ENCODE data around the gene SH3RF3. TPM values are rescaled to one million over a fixed set of nuclear protein-coding genes. Genes with fewer than 3 reads are reported as not detected.

The SH3RF3 gene
- total RNA-seq, 1 donor from 2014 or later = 0.28 TPM

DNA sequence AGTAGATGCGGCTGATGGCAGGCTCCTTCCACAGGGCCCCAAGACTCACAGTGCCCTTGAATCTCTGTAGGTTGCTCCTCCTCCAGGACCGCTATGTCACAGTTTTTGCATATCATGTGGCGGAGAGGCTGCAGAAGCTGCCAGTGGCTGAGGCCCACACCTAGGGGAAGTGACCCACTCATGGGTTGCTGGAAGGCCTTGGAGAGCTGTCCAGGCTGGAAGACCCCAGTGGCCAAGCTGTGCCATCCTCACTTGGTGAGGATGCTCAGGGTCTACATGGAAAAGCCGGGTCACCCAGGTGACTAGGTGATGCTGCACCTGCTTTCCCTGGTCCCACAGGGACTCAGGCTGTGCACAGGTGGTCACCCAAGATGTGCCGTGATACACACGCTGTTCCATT is 394.1 kb downstream of the SH3RF3 start:
- Mint-ChIP-seq H3K36me3 (peaks cover 1% of the 10 kb centered on the region), H3K27ac (no peak overlapping the region), H3K4me3 (no peak overlapping the region), H3K27me3 (ENCODE audit: insufficient read depth, low read depth) (peaks cover 4% of the 10 kb centered on the region), H3K9me3 (peaks cover 2% of the 10 kb centered on the region), H3K4me1 (peaks cover 17% of the 10 kb centered on the region)
- no peak overlapping the region for H3K4me3 ChIP-seq
- H4K20me1 ChIP-seq (ENCODE audit: low read depth) = no peaks in the 10 kb centered on the region
- DNase-seq (ENCODE audit: low spot score) = no peak
- no peaks in the 10 kb centered on the region for H3K9me3 ChIP-seq (ENCODE audit: low read depth)
- H3K27ac ChIP-seq = no peak overlapping the region
- H3K27me3 ChIP-seq = no peaks in the 10 kb centered on the region
- no peak overlapping the region for H2AFZ ChIP-seq (replicated peaks)
- H3F3A ChIP-seq (ENCODE audit: low read depth) = no peaks in the 10 kb centered on the region
- no peak overlapping the region for H3K4me2 ChIP-seq
- H3K36me3 ChIP-seq = no peaks in the 10 kb centered on the region
- H3K79me2 ChIP-seq (ENCODE audit: low read depth) = no peaks in the 10 kb centered on the region
- no peak for TF ChIP-seq CTCF (IDR thresholded peaks at IDR 0.05)
- no peak for TF ChIP-seq EZH2phosphoT487 (IDR thresholded peaks at IDR 0.05)
- TF ChIP-seq EZH2 (IDR thresholded peaks at IDR 0.05) = no peak
- no peak overlapping the region for H3K9ac ChIP-seq
- peaks cover 13% of the 10 kb centered on the region for H3K4me1 ChIP-seq

DNA sequence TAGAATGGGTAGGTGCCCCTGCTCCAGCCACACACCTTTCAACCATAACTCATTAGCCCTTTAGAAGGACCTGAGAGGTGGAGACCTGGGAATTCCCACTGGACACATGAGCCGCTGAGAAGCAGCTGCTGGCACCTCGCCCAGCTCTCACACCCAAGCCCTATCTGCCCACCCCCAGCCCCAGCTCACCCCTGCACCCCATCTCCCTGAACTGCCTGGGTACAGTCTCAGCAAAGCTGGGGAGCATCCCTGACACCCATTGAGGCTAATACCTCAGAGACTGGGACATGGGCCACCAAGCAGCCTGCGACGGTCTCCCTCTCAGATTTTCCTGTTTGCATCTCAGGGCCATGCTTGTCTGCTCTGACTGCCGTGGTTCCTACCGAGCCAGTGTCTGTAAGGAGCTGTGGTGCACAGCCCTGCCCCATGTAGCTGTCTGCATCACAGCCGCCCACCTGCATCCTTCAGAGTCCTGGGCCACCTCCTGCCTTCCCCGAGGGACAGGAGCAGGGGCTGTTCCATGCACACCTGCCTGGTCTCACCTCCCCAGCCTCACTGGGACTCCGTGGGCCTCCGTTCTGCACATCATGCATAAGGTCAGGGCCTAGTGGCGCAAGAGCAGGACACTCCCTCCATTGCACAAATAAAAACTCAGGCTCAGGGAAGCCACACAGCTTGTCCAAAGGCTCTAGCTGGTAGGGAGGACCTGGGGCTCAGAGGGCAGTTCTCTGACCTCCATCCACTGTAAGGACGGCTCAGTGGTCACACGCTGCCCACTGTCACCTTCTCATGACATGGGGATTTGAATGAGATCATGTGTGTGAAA is 394.7 kb downstream of the SH3RF3 start:
- no peak overlapping the region for H3K27ac ChIP-seq
- TF ChIP-seq EZH2phosphoT487 (IDR thresholded peaks at IDR 0.05) = no peak
- no peak for TF ChIP-seq CTCF (IDR thresholded peaks at IDR 0.05)
- no peak for TF ChIP-seq EZH2 (IDR thresholded peaks at IDR 0.05)
- no peaks in the 10 kb centered on the region for H3F3A ChIP-seq (ENCODE audit: low read depth)
- Mint-ChIP-seq H3K36me3 (peaks cover 1% of the 10 kb centered on the region), H3K9me3 (peaks cover 2% of the 10 kb centered on the region), H3K27me3 (ENCODE audit: insufficient read depth, low read depth) (peaks cover 4% of the 10 kb centered on the region), H3K4me3 (no peak overlapping the region), H3K4me1 (peaks cover 18% of the 10 kb centered on the region), H3K27ac (no peak overlapping the region)
- no peaks in the 10 kb centered on the region for H3K9me3 ChIP-seq (ENCODE audit: low read depth)
- H3K4me2 ChIP-seq = no peak overlapping the region
- H3K79me2 ChIP-seq (ENCODE audit: low read depth) = no peaks in the 10 kb centered on the region
- no peak for DNase-seq (ENCODE audit: low spot score)
- H3K27me3 ChIP-seq = no peaks in the 10 kb centered on the region
- no peaks in the 10 kb centered on the region for H4K20me1 ChIP-seq (ENCODE audit: low read depth)
- peaks cover 13% of the 10 kb centered on the region for H3K4me1 ChIP-seq
- H3K4me3 ChIP-seq = no peak overlapping the region
- no peaks in the 10 kb centered on the region for H3K36me3 ChIP-seq
- H2AFZ ChIP-seq (replicated peaks) = no peak overlapping the region
- H3K9ac ChIP-seq = no peak overlapping the region

DNA sequence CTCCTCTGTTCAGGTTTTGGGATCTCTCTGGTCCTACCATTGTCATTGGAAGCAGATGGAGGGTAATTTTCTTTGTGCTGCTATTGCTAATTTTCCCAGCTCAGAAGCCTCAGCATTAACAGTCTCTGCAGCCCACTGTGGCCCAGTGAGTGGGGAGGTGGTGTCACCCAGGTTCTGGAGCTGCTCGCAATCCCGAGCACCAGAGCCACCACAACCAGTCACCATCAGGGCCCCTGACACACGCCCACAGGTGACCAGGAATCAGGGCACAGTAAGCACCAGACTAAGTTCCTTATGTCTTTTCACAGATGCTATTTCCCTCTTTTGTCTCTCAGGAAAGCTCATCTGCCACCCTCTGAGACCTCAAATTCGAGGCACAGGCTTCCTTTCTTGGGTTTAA is 396.8 kb downstream of the SH3RF3 start:
- Histone ChIP-seq H3K4me2 (no peak overlapping the region), H3F3A (ENCODE audit: low read depth) (no peaks in the 10 kb centered on the region), H3K36me3 (no peaks in the 10 kb centered on the region), H3K9me3 (ENCODE audit: low read depth) (no peaks in the 10 kb centered on the region), H3K27me3 (no peaks in the 10 kb centered on the region), H3K79me2 (ENCODE audit: low read depth) (no peaks in the 10 kb centered on the region), H3K4me1 (peaks cover 13% of the 10 kb centered on the region), H4K20me1 (ENCODE audit: low read depth) (no peaks in the 10 kb centered on the region), H2AFZ (replicated peaks) (no peak overlapping the region), H3K4me3 (no peak overlapping the region), H3K27ac (no peak overlapping the region), H3K9ac (no peak overlapping the region)
- no peak overlapping the region for H3K27ac Mint-ChIP-seq
- peak; percentile 21 for DNase-seq (ENCODE audit: low spot score)
- no peak overlapping the region for H3K4me3 Mint-ChIP-seq
- peaks cover 2% of the 10 kb centered on the region for H3K9me3 Mint-ChIP-seq
- peaks cover 21% of the 10 kb centered on the region for H3K4me1 Mint-ChIP-seq
- peaks cover 1% of the 10 kb centered on the region for H3K36me3 Mint-ChIP-seq
- TF ChIP-seq CTCF (IDR thresholded peaks at IDR 0.05) (no peak), EZH2 (IDR thresholded peaks at IDR 0.05) (no peak), EZH2phosphoT487 (IDR thresholded peaks at IDR 0.05) (no peak)
- peaks cover 9% of the 10 kb centered on the region for H3K27me3 Mint-ChIP-seq (ENCODE audit: insufficient read depth, low read depth)
